MM.1S (cell line): ENCODE results near the gene HDDC3.
"Not testable (repeated sequence)": the region's sequence is repeated elsewhere in the genome, so short reads cannot be mapped to it uniquely, and the experiment has no call there.

Experiments used
- DNase-seq: peaks from one replicate; pipeline ENCODE4 v3.0.0-alpha.2; 2015
- H2AFZ ChIP-seq: fragments of 300-600 bp; sonication (generic); 2 replicates; pipeline ENCODE4 v1.6.0; 2016; ENCODE audit warnings: antibody characterized with exemption, low read length
- H3F3A ChIP-seq: fragments of 300-600 bp; sonication (generic); 2 replicates; pipeline ENCODE4 v1.6.1; 2016; ENCODE audit warnings: mild to moderate bottlenecking, antibody characterized with exemption, low read length, moderate library complexity, mixed read lengths; ENCODE audit not compliant: insufficient read depth
- H3K27ac ChIP-seq: fragments of 300-600 bp; sonication (generic); 2 replicates; pipeline ENCODE4 v1.5.1; 2016; ENCODE audit warnings: mild to moderate bottlenecking, low read length
- H3K27me3 ChIP-seq: fragments of 300-600 bp; sonication (generic); replicated peaks from 2 replicates; pipeline ENCODE4 v1.6.0; 2016; ENCODE audit warnings: low read length; ENCODE audit not compliant: insufficient read depth
- H3K36me3 ChIP-seq: fragments of 300-600 bp; sonication (generic); replicated peaks from 2 replicates; pipeline ENCODE4 v1.6.1; 2016; ENCODE audit warnings: mild to moderate bottlenecking, low read length, mixed read lengths; ENCODE audit not compliant: insufficient read depth
- H3K4me1 ChIP-seq: fragments of 300-600 bp; sonication (generic); 2 replicates; pipeline ENCODE4 v1.6.1; 2016; ENCODE audit warnings: low read length, mixed read lengths
- H3K4me2 ChIP-seq: fragments of 300-600 bp; sonication (generic); 2 replicates; pipeline ENCODE4 v1.6.0; 2016; ENCODE audit warnings: low read depth, low read length
- H3K4me3 ChIP-seq: fragments of 300-600 bp; sonication (generic); 2 replicates; pipeline ENCODE4 v1.5.1; 2016; ENCODE audit warnings: low read length, mixed read lengths
- H3K79me2 ChIP-seq: fragments of 300-600 bp; sonication (generic); 2 replicates; pipeline ENCODE4 v1.6.1; 2016; ENCODE audit warnings: mixed run types, low read length, mixed read lengths
- H3K9ac ChIP-seq: fragments of 300-600 bp; sonication (generic); 2 replicates; pipeline ENCODE4 v1.6.1; 2016; ENCODE audit warnings: low read length, mixed read lengths
- H3K9me2 ChIP-seq: fragments of 300-600 bp; sonication (generic); replicated peaks from 2 replicates; pipeline ENCODE4 v1.6.1; 2016; ENCODE audit warnings: mild to moderate bottlenecking, low read length, mixed read lengths; ENCODE audit not compliant: insufficient read depth
- H3K9me3 ChIP-seq: fragments of 300-600 bp; sonication (generic); replicated peaks from 2 replicates; pipeline ENCODE4 v1.6.1; 2016; ENCODE audit warnings: mild to moderate bottlenecking, low read length, mixed read lengths; ENCODE audit not compliant: insufficient read depth
- H4K20me1 ChIP-seq: fragments of 300-600 bp; sonication (generic); 2 replicates; pipeline ENCODE4 v1.6.1; 2016; ENCODE audit warnings: mild to moderate bottlenecking, low read length, moderate library complexity, mixed read lengths; ENCODE audit not compliant: insufficient read depth
- CTCF ChIP-seq: fragments of 300-600 bp; sonication (generic); IDR thresholded peaks from 2 replicates; pipeline ENCODE4 v1.5.1; 2016; ENCODE audit warnings: antibody characterized with exemption, low read length, mixed read lengths
- EZH2 ChIP-seq: fragments of 300-600 bp; sonication (generic); optimal IDR thresholded peaks from 2 replicates; pipeline ENCODE3; 2017; ENCODE audit warnings: low read depth, mild to moderate bottlenecking, antibody characterized with exemption, low read length, mixed read lengths
- EZH2phosphoT487 ChIP-seq: fragments of 300-600 bp; sonication (generic); IDR thresholded peaks from 2 replicates; pipeline ENCODE4 v1.6.1; 2018; ENCODE audit warnings: antibody characterized with exemption, low read length

Gene HDDC3

GRCh38 chr15:90910441-90911301 is 21.7 kb downstream of the HDDC3 start:
- no peaks in the 10 kb centered on the region for H3K9me2 ChIP-seq
- H3K9ac ChIP-seq, result no peak overlapping the region
- no peak overlapping the region for H3K27ac ChIP-seq
- H3K9me3 ChIP-seq, result no peaks in the 10 kb centered on the region
- H4K20me1 ChIP-seq, result no peaks in the 10 kb centered on the region
- H3K4me1 ChIP-seq, result no peaks in the 10 kb centered on the region
- no peak for TF ChIP-seq EZH2phosphoT487
- no peak for TF ChIP-seq EZH2
- TF ChIP-seq CTCF, result no peak
- H2AFZ ChIP-seq, result no peak overlapping the region
- H3K79me2 ChIP-seq, result peaks cover 1% of the 10 kb centered on the region; the same call in 1 of the 2 replicates
- H3K4me3 ChIP-seq, result no peak overlapping the region
- 0 out of 2 replicates have a peak, but pooled peaks cover 3% of the 10 kb centered on the region for H3K36me3 ChIP-seq
- no peaks in the 10 kb centered on the region for H3K27me3 ChIP-seq
- H3K4me2 ChIP-seq, result no peak overlapping the region
- H3F3A ChIP-seq, result no peaks in the 10 kb centered on the region; the same call in 1 of the 2 replicates
- DNase-seq, result no peak

GRCh38 chr15:90909976-90910375 is 22.4 kb downstream of the HDDC3 start:
- 0 out of 2 replicates have a peak, but pooled peaks cover 8% of the 10 kb centered on the region for H3K36me3 ChIP-seq
- no peaks in the 10 kb centered on the region; the same call in 1 of the 2 replicates for H3F3A ChIP-seq
- H2AFZ ChIP-seq, result no peak overlapping the region
- H3K4me1 ChIP-seq, result no peaks in the 10 kb centered on the region
- no peak for TF ChIP-seq CTCF
- TF ChIP-seq EZH2phosphoT487, result no peak
- no peak for TF ChIP-seq EZH2
- no peaks in the 10 kb centered on the region for H3K9me3 ChIP-seq
- no peaks in the 10 kb centered on the region for H3K27me3 ChIP-seq
- H3K9me2 ChIP-seq, result no peaks in the 10 kb centered on the region
- no peak for DNase-seq
- no peak overlapping the region for H3K9ac ChIP-seq
- no peak overlapping the region for H3K4me2 ChIP-seq
- H3K4me3 ChIP-seq, result no peak overlapping the region
- H4K20me1 ChIP-seq, result no peaks in the 10 kb centered on the region
- H3K27ac ChIP-seq, result no peak overlapping the region
- H3K79me2 ChIP-seq, result peaks cover 8% of the 10 kb centered on the region

GRCh38 chr15:90909449-90909848 is 22.9 kb downstream of the HDDC3 start:
- not testable (repeated sequence) for DNase-seq, H3K36me3 ChIP-seq

More at GRCh38 chr15:90909449-90909848, 22.9 kb downstream of the HDDC3 start:
- H3K9me2 ChIP-seq, H3K9ac ChIP-seq, H4K20me1 ChIP-seq, H3K9me3 ChIP-seq, H3K4me2 ChIP-seq, H3K27me3 ChIP-seq, H2AFZ ChIP-seq, H3K4me3 ChIP-seq, H3K4me1 ChIP-seq, H3K27ac ChIP-seq, H3F3A ChIP-seq: not testable (repeated sequence)
- peaks cover 14% of the 10 kb centered on the region for H3K79me2 ChIP-seq
